Renal pelvis (tissue), 4 donors: ENCODE data around the gene PHKA2. TPM values are rescaled to one million over a fixed set of nuclear protein-coding genes. Genes with fewer than 3 reads are reported as not detected.
A peak's percentile ranks its signal among the peaks of the same experiment; 100 is the strongest.

Source experiments
- DNase-seq: peaks from one replicate; pipeline ENCODE4 v3.0.0-alpha.2; 2013
- polyA plus RNA-seq, 3 donors: library from polyadenylated mRNA; unstranded; fragments of 120-200 nt; gene quantifications; one replicate each; pipeline ENCODE4 v1.2.1, GENCODE V29; 2013; ENCODE audit not compliant: insufficient read length in 3 of 3

PHKA2 gene
- polyA plus RNA-seq, 3 donors: 38.7 to 50.5 (median 50.5) TPM

DNA sequence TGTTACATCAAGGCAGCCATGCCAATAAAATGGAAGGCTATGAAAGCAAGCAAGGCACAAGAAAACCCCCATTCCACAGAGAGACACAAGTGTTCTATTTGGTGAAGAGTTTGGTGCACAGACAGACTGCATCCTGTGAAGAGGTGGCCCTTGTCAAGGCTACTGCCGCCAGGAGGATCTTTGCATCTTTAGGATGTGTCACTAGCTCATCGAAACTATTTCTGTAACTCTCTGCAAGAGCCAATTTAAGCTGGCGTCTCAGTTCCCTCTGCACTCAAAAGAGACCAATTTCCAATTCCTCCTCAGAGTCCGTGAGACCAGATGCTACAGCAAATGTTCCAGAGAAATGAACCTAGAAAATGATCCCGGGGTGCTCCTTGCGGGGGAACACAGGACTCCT is 91.0 kb downstream of the PHKA2 start:
- no peak for DNase-seq

DNA sequence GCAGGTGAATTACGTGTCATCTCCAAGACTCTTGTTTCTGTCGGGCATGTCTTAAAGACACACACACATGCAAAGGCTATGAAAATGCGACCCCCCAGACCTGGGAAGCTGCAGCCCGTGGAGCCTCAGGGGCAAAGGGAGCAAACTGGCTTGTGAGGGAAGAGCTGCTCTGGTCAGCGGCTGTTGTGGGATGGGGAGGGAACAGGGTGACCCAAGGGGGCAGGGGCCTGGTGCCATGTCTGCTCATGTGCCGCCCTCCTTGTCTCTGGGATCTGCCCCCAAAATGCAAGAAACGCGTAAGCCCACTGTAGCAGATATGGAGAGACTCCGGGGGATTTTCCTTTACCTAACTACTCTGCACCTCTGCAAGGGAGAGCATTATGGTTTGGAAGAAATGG is 92.4 kb downstream of the PHKA2 start:
- DNase-seq: no peak

DNA sequence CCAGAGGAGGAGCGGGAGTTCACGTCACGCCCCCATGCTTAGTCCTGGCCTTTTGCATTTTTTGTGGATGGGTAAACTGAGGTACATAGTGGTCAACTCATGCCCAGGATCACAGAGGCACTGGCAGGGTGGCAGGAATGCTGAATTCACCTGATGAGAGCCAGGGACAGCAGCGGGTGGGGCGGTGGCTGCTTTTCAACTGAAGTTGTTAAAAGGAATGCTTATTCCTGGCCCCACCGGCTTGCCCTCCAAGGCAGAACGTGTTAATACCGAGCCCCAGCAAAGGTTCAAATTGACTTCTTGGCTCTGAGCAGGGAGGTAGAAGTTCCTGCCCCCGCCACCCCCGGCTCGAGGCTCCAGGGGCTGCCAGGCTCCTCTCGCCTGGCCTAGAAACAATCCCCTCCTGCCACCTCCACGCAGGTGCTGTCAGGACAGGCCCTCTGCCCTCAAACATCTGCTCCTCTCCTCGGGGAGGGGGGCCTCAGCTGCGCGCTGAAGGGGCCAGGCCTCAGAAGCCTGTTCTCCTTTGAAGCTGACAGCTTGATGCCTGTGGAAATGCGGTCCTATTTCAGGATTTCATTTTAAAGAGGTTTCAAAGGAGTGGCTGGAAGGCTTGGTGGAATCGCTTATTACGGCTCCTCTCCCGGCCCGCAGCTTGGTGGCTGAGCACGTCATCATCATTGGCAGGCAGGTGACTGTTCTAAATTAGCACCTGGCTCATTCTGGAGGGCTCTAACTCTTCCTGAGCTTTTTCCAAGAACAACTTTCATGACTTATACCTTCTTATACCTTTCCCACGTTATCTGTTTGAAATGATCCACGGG is 93.0 kb downstream of the PHKA2 start:
- no peak for DNase-seq

DNA sequence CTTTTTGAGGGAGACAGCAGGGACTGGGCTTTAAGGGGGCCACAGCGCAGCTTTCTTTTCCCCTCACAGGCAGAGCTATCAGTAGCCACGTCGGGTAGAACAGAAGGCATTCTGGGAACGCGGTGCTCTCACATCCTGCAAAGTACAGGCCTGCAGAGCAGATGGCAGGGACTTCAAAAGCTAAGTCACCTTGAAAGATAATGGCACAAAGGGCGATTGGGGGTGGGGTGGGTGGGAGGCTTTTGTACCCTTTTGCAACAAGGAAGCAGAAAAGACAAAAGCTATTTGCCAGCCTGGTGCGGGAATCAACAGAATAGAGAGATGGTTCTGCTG is 93.9 kb downstream of the PHKA2 start:
- DNase-seq: no peak

DNA sequence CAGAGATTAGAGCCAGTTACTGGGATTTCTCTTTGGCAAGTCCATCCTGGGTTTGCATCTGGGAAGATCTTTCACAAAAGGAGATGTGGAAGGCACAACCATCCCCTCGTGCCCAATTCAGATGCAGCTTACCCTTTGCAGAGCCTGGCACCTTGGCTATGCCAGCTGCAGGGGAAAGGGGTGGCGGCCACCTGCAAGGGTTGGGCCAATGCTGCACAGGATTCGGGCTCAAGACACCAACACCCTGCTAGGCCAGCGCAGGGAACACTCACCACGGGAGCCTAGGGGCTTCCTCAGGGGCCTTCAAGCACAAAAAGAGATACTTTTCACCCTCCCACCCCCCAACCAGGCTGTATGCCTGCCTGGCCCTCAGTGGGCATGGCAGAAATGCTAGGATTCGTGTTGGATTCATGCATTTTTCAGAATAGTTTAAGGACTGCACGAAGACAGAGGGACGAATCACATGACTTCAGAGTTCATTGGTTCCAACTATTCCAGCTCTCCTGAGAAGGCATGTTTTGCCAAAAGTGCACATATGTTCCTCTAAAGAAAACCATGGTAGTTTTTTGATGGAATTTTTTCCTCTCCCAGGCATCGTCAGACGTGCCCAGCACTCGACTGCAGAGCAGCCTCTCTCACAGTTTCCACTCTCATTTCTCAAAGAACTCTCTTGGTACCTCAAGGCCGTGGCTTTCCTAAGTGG is 94.4 kb downstream of the PHKA2 start:
- DNase-seq: no peak

DNA sequence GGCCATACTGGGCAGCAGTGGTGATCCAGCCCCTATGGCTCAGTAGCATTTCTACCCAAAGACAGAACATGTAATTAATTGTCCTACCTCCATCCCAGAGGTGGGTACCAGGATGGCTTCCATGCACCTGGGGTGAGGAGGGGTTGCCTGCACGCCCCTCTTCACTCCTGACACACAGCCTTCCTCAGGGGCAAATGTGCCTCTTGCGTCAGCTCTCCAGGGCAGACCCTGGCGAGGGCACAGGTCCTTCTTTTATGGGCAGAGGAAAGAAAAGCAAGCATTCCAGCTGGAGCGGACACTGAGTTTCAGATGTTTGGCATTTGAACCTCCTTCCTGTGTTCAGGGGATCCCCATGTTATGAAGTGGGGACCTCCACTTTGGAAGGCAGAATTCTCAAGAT is 95.6 kb downstream of the PHKA2 start:
- DNase-seq: no peak

DNA sequence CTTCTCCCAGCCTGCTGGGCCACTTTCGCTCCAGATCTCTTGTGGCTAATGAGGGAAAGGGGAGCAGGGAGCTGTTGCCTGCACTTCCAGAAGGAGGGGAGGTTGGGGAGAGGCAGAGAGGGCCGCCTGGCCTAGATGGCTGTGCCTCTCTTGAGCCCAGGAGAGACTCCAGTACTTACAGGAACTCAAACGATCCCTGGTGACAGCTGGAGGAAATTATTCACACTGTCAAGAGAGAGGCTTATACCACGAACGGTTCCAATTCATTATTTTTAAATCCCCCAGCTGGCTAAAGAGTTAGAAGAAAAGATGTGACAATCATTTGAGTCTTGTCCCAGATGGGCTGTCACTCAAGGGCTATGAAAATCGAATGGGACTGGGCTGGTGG is 96.1 kb downstream of the PHKA2 start:
- no peak for DNase-seq

DNA sequence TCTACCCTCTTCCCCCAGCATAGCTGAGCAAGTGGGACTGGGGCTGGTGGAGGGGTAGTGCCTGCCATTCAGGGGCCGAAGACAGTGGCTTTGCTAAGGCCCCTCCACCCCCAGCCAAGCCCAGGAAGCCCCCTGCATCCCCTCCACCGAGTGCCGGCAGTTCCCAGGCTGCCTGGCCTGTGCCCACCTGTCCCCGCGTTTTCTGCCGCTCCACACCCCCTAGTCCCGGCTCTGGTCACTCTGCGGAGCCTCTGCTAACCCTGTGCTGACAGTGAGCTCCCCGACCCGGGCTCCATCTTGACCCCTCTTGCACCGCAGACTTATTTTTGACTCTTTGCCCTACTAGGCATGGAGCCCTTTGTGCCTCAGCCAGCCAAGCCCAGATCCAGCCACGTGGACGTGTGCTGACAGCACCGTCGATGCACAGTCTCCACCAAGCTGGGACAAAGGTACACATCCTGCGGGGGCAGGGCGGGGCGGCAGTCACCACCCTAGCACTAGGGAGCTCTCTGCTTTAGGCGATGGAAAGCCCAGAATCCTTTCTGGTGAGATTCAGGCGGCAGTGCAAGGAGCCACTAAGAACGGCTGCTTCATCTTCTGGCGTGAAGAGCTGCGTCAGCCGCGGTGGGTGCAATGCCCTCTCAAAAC is 96.6 kb downstream of the PHKA2 start:
- DNase-seq: no peak

DNA sequence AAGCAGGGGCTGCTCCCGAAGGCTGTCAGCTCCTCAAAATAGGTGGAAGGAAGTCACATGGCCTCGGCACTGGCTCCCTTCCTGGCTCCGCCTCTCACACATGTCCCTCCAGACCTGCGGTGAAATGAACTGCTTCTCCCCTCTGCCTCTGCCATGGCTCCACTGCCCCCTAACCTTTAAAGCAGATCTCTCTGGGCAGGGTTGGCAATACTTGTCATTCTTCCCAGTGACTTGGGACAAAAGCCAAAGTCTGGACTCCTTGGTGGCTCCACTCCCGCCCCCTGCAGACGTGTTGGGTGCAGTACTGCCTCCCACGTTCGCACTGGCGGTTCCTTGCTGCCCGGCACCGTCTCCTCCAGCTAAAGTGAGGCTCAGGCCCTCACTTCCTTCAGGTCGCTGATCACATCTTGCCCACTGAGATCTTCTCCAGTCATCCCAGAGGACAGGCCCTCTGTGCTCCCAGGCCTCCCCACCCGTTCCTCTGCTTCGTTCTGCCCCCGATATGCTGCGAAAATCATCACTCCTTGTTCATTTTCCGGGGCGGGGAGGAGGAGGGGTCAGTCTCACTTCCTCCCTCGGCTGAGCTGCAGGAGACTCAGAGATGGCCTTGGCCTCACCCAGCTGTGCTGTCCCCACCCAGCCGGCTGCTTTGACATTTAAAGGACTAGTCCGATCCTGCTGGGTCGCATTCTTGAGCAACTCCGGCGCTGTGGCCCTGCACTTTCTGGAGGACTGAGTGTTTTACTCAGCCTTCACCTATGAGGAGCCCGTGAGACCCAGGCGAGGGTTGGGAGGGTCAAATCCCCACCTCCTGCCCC is 97.4 kb downstream of the PHKA2 start:
- DNase-seq: peak; percentile 52

DNA sequence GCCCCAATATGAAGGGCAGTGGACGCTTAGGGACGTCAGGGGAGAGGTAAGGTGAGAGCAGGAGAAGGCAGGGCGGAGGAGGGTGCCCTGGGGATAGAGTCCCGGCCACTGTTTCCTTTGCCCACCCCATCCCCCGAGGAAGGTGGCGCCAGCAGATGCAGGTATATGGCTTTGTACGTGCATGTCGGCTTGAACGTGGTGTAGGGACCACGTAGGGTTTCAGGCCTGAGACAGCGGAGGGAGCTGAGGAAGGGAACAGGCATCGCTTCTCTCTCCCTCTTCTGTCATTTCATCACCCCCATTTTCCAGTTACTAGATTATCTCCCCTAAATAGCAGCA is 97.9 kb downstream of the PHKA2 start:
- DNase-seq: no peak

DNA sequence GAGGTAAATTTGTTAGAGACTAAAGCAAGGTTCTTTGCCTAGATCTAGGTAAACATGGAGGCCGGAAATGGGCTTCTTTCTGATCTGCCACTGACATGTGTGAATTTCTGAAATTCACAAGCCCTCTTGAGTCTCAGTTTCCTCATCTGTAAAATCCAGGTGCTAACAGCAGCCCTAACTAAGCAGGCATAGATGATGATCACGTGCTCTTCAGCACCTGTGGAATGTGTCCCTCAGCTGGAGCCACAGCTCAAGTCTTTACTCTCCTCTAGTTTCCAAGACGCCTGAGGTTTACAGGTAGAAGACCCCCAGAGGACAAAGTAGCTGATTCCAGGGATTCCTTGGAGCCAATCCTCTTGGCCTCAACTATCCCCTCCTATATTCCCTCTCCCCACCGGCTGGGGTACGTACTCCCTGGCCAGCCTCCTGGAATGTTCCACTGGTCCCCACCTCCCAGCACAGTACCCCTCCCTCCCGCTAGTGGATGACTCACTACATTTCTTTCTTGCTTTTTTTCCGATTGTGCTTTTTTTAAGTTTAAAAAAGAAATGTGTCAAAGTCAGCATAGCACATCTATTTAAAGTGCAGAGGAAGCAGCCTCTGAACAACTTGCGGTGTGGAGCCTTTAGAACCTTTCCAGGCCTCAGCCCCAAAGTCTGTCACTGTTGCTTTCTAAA is 98.4 kb downstream of the PHKA2 start:
- DNase-seq: no peak

DNA sequence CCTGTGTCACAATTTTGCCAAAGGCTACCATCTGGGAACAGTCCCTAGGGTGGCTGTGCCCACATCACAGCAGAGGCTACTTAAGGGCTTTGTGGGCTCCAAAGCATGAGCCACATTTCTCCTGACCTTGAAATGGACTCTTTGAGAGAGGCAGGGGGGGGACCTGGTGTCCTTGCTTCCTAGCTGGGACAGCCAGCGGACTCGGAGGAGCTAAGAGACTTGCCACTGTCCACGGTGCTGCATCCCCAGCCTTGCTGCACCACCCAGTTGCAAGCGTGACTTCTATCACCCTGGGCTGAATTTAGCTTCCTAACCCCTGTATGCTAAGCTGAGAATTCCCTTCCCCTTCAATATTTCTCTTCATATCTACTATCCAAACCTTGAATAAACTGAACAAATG is 99.0 kb downstream of the PHKA2 start:
- DNase-seq: no peak

DNA sequence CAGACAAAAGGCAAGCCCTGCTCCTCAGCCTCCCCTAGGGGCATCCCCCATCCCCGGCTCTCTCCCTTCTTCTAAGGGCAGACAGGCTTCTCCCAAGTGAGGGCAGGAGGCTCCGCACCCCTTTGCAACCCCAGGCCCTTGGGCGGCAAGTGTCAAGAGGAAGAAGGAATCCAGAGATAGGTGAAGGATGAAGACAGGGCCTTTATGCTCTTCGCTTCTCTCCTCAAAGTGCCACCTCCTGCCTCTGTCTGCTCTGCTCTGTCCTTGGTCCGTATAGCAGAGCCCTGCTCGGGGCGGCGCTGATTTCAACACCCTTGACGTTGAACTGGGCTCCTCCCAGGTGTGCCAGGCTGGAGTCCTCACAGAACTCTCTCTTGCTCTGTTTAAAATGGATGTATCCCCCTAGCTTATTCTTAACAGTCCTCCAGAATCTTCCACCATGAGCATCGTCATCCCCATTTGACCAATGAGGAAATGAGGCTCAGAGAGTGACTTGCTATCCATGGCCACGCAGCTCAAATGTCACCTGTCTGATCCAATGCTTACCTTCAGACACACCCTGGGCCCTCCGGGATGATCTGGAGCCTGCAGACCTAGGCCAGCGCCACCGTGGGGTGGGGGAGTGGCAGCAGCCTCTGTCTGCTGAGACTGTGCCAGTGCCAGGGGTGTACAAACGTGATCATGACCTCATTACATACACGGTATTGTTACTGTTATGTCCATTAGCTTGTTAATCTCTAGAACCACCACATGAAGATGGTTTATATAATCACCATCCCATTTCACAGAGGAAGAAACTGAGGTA is 99.8 kb downstream of the PHKA2 start:
- DNase-seq: no peak

DNA sequence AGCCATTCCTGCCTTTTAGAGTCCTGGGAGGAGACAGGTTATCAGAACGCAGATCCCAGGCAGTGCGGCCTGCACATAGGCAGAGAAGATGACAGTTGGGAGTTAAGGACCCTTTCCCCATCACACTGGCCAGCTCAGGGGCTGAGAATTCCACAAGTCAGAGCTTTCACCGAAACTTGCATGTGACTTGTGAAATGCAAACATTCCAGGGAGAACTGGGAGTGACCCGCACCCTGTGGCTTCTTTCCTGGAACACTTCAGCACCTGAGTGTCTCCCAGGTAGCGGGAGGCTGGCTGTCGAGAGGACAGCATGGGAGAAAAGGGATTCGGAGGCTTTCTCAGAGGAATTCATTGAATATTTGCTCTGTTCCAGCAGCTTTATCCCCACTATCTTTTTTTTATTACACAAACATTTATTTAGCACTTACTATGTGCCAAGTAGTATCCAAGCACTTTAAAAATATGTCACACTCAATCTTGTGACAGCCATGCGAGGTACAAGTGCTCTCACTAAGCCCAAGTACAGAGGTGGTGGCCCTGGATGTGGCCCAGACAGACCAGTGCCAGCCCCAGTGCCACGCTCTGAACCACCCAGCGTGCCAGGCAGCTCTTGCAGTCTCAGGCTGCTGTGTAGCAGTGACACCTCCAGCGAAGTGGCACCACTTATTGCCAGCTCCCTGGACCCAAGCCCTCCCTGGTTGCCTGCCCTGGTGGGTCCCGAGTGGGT is 100.5 kb downstream of the PHKA2 start:
- DNase-seq: no peak

DNA sequence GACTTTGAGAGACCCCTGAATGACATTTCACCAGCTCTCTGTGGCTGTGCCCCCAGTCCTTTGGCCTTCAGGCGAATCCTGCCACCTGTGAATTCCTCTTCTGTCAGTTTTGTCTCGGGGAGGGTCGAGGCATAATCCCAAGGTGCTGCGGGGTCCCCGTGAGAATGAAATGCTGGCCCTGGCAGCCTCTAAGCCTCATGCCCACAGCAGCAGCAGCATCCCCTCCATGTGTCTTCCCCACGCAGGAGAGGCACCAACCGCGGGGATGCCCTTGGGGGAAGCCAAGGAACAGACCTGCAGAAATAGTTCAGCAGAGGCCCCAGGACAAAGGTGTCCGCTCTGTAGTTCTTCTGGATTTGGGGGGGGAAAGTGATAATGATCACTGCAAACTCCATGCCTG is 104.8 kb downstream of the PHKA2 start:
- DNase-seq: no peak

DNA sequence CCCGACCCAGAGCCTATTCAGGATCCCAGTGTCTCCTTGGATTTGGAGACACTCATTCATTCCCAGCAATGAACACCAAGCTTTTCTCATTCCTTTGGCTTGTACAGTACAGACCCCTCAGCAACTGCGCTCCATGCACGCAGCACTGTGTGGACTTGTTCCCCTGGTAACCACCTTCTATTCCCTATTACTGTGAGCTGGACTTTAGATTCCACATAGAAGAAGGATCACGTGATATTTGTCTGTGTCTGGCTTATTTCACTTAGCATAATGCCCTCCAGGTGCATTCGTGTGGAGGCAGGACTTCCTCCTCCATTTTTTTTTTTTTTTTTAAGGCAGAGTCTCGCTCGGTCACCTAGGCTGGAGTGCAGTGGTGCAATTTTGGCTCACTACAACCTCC is 106.4 kb downstream of the PHKA2 start:
- DNase-seq: no peak

DNA sequence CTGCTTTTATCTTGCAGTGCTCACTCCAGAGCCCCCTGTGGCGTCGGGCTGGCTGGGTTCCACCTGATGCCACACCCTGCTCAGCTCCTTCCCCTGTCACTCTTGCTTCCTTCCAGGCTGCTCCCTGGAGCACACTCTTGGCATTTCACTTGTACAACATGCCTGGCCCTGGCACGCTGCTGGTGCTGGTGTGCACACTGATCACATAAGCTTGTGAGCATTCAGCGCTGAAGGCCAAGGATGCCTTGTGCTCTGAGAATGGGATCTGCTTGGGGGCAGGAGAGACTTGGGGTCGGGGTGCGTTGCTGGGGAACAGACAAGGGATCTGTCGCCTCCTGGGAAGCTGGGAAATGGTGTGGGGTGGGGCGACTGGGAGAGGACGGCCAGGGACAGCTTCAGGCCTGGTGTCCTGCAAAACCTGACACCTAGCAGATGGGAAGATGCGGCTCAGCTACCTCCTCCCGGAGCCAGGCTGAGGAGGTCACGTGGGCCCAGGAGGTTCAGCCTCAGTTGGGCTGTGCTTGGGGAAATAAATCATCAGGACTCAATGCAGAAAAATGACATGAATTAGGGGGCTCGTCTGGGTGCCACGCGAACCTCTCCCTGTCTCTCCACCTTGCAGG is 108.5 kb downstream of the PHKA2 start:
- no peak for DNase-seq

DNA sequence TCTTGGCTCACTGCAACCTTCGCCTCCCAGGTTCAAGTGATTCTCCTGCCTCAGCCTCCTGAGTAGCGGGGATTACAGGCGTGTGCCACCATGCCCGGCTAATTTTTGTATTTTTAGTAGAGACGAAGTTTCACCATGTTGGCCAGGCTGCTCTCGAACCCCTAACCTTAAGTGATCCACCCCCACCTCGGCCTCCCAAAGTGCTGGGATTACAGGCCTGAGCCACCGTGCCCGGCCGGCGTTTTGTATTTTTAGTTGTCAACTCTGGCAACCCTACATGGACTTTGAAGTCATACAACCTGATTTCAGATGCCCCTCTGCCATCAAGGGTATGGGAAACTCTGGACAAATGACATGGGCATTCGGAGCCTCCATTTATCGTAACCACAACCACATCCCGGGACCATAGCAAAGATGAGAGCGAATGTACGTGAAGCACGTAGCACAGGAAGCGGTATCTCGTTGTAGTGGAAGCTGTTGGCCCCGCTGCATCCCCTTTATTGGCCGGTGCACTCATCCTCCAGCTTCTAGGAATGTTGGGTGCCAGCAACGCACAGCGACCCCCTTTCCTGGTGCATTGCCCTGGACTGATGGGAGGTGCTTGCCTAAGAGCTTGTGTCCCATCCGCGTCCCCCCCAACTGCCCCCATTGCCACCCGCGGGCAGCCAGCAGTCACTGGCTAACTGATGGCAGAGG is 109.2 kb downstream of the PHKA2 start:
- no peak for DNase-seq

DNA sequence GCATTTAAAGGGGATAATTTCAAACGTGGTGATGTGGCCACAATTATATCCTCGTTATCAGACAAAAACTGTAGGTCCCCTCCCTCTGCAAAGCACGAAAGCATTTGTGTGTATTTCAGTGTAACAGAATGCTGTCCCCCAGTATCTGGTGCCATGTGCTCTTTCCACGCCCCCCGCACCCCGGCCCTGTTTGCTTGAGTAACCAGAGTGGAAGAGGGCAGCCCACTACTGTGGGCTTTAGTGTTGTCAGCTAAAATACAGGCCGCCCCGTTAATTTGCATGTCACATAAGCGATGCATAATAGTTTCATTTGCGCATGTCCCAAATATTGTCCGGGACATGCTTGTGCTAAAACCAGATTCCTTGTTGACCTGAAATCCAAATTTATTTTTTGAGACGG is 110.1 kb downstream of the PHKA2 start:
- DNase-seq: no peak
